GM12878 (cell line): ENCODE data around the gene FUT8.
"Not testable (repeated sequence)": the region's sequence is repeated elsewhere in the genome, so short reads cannot be mapped to it uniquely, and the experiment has no call there.

Experiments
- ATF7 ChIP-seq: fragments of 450-650 bp; IDR thresholded peaks from 2 replicates; pipeline ENCODE4 v1.6.1; 2016; ENCODE audit warnings: low read depth, mild to moderate bottlenecking
- MYC ChIP-seq: IDR thresholded peaks from 2 replicates; pipeline ENCODE4 v1.6.1; 2011; ENCODE audit warnings: mild to moderate bottlenecking, low read length, moderate library complexity, inconsistent platforms; ENCODE audit not compliant: insufficient read depth, insufficient replicate concordance, insufficient read length, severe bottlenecking
- POLR2AphosphoS5 ChIP-seq: IDR thresholded peaks from 2 replicates; pipeline ENCODE4 v1.6.1; 2011; ENCODE audit warnings: mild to moderate bottlenecking, low read length, inconsistent platforms
- RAD21 ChIP-seq: IDR thresholded peaks from 2 replicates; pipeline ENCODE4 v1.6.1; 2011; ENCODE audit warnings: mild to moderate bottlenecking, low read depth, low read length, moderate library complexity; ENCODE audit not compliant: insufficient read depth
- RAD51 ChIP-seq: fragments of 450-650 bp; IDR thresholded peaks from 2 replicates; pipeline ENCODE4 v1.6.1; 2016; ENCODE audit warnings: moderate library complexity, mild to moderate bottlenecking, inconsistent platforms
- RCOR1 ChIP-seq: conservative IDR thresholded peaks from 2 replicates; pipeline ENCODE4 v1.6.1; 2012; ENCODE audit warnings: low read depth, low read length, improper control_type of control experiment
- SP1 ChIP-seq: IDR thresholded peaks from one replicate; pipeline ENCODE4 v1.6.1; 2011; ENCODE audit warnings: low read depth, low read length
- SREBF2 ChIP-seq: IDR thresholded peaks from 2 replicates; pipeline ENCODE4 v1.6.1; 2012; ENCODE audit warnings: mild to moderate bottlenecking, low read length
- ZNF274 ChIP-seq: IDR thresholded peaks from one replicate; pipeline ENCODE4 v1.8.0; 2011; ENCODE audit not compliant: insufficient read length, insufficient read depth
- TF ChIP-seq, protein P1 (sequence below): IDR thresholded peaks from 2 replicates; pipeline ENCODE4 v1.6.1; 2011; ENCODE audit warnings: mild to moderate bottlenecking, low read depth, low read length, moderate library complexity; ENCODE audit not compliant: insufficient replicate concordance
- TF ChIP-seq, protein P2 (sequence below): IDR thresholded peaks from 2 replicates; pipeline ENCODE4 v1.6.1; 2012; ENCODE audit warnings: low read depth, low read length, improper control_type of control experiment
- TF ChIP-seq, protein P3 (sequence below): IDR thresholded peaks from 2 replicates; pipeline ENCODE4 v1.6.1; 2012; ENCODE audit warnings: mild to moderate bottlenecking, low read depth, low read length
- TF ChIP-seq, protein P4 (sequence below), 3 experiments: IDR thresholded peaks in 2 of 3; conservative IDR thresholded peaks in 1 of 3; 2 replicates each; pipeline ENCODE4 v1.5.1; 2011; ENCODE audit warnings: low read depth in 3 of 3, low read length in 3 of 3, mild to moderate bottlenecking in 3 of 3, control low read depth in 2 of 3, moderate library complexity in 2 of 3, inconsistent platforms in 1 of 3, mixed read lengths in 1 of 3; ENCODE audit not compliant: control insufficient read depth in 2 of 3, insufficient read depth in 1 of 3; ENCODE audit errors: extremely low read depth in 1 of 3

DNA sequence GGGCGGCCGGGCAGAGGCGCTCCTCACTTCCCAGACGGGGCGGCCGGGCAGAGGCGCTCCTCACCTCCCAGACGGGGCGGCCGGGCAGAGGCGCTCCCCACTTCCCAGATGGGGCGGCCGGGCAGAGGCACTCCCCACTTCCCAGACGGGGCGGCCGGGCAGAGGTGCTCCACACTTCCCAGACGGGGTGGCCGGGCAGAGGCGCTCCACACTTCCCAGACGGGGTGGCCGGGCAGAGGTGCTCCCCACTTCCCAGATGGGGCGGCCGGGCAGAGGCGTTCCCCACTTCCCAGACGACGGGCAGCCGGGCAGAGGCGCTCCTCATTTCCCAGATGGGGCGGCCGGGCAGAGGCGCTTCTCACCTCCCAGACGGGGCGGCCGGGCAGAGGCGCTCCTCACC lies 304.3 kb downstream of the FUT8 start:
- TF ChIP-seq RCOR1, ZNF274, POLR2AphosphoS5, SREBF2, RAD21, MYC, SP1, ATF7, RAD51: not testable (repeated sequence)
- TF ChIP-seq, protein P1, sequence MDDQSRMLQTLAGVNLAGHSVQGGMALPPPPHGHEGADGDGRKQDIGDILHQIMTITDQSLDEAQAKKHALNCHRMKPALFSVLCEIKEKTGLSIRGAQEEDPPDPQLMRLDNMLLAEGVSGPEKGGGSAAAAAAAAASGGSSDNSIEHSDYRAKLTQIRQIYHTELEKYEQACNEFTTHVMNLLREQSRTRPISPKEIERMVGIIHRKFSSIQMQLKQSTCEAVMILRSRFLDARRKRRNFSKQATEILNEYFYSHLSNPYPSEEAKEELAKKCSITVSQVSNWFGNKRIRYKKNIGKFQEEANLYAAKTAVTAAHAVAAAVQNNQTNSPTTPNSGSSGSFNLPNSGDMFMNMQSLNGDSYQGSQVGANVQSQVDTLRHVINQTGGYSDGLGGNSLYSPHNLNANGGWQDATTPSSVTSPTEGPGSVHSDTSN: not testable (repeated sequence)
- TF ChIP-seq, protein P2, sequence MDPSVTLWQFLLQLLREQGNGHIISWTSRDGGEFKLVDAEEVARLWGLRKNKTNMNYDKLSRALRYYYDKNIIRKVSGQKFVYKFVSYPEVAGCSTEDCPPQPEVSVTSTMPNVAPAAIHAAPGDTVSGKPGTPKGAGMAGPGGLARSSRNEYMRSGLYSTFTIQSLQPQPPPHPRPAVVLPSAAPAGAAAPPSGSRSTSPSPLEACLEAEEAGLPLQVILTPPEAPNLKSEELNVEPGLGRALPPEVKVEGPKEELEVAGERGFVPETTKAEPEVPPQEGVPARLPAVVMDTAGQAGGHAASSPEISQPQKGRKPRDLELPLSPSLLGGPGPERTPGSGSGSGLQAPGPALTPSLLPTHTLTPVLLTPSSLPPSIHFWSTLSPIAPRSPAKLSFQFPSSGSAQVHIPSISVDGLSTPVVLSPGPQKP: not testable (repeated sequence)
- TF ChIP-seq, protein P3, sequence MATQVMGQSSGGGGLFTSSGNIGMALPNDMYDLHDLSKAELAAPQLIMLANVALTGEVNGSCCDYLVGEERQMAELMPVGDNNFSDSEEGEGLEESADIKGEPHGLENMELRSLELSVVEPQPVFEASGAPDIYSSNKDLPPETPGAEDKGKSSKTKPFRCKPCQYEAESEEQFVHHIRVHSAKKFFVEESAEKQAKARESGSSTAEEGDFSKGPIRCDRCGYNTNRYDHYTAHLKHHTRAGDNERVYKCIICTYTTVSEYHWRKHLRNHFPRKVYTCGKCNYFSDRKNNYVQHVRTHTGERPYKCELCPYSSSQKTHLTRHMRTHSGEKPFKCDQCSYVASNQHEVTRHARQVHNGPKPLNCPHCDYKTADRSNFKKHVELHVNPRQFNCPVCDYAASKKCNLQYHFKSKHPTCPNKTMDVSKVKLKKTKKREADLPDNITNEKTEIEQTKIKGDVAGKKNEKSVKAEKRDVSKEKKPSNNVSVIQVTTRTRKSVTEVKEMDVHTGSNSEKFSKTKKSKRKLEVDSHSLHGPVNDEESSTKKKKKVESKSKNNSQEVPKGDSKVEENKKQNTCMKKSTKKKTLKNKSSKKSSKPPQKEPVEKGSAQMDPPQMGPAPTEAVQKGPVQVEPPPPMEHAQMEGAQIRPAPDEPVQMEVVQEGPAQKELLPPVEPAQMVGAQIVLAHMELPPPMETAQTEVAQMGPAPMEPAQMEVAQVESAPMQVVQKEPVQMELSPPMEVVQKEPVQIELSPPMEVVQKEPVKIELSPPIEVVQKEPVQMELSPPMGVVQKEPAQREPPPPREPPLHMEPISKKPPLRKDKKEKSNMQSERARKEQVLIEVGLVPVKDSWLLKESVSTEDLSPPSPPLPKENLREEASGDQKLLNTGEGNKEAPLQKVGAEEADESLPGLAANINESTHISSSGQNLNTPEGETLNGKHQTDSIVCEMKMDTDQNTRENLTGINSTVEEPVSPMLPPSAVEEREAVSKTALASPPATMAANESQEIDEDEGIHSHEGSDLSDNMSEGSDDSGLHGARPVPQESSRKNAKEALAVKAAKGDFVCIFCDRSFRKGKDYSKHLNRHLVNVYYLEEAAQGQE: not testable (repeated sequence)
- TF ChIP-seq, protein P4, sequence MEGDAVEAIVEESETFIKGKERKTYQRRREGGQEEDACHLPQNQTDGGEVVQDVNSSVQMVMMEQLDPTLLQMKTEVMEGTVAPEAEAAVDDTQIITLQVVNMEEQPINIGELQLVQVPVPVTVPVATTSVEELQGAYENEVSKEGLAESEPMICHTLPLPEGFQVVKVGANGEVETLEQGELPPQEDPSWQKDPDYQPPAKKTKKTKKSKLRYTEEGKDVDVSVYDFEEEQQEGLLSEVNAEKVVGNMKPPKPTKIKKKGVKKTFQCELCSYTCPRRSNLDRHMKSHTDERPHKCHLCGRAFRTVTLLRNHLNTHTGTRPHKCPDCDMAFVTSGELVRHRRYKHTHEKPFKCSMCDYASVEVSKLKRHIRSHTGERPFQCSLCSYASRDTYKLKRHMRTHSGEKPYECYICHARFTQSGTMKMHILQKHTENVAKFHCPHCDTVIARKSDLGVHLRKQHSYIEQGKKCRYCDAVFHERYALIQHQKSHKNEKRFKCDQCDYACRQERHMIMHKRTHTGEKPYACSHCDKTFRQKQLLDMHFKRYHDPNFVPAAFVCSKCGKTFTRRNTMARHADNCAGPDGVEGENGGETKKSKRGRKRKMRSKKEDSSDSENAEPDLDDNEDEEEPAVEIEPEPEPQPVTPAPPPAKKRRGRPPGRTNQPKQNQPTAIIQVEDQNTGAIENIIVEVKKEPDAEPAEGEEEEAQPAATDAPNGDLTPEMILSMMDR (IDR thresholded peaks at IDR 0.05 in 2 of 3, conservative IDR thresholded peaks at IDR 0.05 in 1 of 3; ENCODE audit: control insufficient read depth in 2 of 3, extremely low read depth in 1 of 3, insufficient read depth in 1 of 3, low read depth in 3 of 3, low read length in 3 of 3): not testable (repeated sequence)
